Measurements from ENCODE around the gene SDF4. TPM values are rescaled to one million over a fixed set of nuclear protein-coding genes. Genes with fewer than 3 reads are reported as not detected.
A peak's percentile ranks its signal among the peaks of the same experiment; 100 is the strongest.

SDF4 gene
- total and polyA plus RNA-seq, 12 donors, result 95.6 to 184 (median 123) TPM

DNA sequence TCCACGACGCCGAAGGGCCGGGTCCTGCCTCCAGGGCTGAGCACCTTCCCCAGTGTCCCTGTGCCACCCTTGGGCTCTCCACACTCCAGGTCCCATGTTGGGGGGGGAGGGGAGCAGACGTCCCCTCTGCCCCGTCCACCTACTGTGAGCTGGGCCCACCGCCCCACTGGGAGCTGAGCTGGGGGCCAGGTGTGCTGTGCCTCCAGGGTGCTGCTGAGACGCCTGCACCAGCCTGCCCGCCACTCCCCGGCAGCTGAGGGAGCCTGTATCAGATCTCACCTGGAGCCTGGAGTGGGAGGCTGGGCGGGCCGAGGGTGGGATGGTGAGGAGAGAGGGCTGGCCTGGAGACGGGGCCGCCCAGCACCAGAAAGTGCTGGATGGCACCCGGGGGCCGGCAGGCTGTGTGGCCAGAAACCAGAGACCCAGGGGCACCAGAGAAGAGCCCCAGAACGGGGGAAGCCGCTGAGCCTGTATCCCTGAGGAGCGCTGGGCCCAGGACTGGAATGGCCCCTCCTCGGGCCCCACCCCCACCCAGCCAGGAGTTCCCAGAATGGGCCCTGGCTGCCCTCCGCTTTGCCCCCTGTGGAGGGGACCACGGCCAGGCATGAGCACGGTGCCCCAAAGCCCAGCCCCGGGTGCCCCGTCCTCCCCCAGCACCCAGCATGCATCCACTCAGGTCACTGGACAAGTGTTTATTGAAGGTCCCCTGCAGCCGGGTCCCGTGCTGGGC lies 28.8 kb downstream of the SDF4 start:
- Histone ChIP-seq H3K9me3 (no peaks in the 10 kb centered on the region), H3K27ac (no peak overlapping the region), H3K27me3 (peaks cover 13 to 61% (median 41%) of the 10 kb centered on the region in 7 donors), H3K4me1 (peaks cover 0 to 29% (median 23%) of the 10 kb centered on the region in 9 donors), H3K4me3 (no peak overlapping the region), H3K36me3 (no peaks in the 10 kb centered on the region)
- 65 to 73% methylated on average over 26 to 27 of the region's 27 CpGs for WGBS, 2 donors
- DNase-seq (peak in 1 of 2 donors; percentile 7), ATAC-seq (no peak)
- intact Hi-C loops (cut with DNase I), result loop anchor here in 1 of 10 donors (5.0 kb wide), 1 partner anchor 46 kb away; no protein-coding TSS in a partner anchor
- TF ChIP-seq, protein P1, sequence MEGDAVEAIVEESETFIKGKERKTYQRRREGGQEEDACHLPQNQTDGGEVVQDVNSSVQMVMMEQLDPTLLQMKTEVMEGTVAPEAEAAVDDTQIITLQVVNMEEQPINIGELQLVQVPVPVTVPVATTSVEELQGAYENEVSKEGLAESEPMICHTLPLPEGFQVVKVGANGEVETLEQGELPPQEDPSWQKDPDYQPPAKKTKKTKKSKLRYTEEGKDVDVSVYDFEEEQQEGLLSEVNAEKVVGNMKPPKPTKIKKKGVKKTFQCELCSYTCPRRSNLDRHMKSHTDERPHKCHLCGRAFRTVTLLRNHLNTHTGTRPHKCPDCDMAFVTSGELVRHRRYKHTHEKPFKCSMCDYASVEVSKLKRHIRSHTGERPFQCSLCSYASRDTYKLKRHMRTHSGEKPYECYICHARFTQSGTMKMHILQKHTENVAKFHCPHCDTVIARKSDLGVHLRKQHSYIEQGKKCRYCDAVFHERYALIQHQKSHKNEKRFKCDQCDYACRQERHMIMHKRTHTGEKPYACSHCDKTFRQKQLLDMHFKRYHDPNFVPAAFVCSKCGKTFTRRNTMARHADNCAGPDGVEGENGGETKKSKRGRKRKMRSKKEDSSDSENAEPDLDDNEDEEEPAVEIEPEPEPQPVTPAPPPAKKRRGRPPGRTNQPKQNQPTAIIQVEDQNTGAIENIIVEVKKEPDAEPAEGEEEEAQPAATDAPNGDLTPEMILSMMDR (IDR thresholded peaks at IDR 0.05), result no peak

DNA sequence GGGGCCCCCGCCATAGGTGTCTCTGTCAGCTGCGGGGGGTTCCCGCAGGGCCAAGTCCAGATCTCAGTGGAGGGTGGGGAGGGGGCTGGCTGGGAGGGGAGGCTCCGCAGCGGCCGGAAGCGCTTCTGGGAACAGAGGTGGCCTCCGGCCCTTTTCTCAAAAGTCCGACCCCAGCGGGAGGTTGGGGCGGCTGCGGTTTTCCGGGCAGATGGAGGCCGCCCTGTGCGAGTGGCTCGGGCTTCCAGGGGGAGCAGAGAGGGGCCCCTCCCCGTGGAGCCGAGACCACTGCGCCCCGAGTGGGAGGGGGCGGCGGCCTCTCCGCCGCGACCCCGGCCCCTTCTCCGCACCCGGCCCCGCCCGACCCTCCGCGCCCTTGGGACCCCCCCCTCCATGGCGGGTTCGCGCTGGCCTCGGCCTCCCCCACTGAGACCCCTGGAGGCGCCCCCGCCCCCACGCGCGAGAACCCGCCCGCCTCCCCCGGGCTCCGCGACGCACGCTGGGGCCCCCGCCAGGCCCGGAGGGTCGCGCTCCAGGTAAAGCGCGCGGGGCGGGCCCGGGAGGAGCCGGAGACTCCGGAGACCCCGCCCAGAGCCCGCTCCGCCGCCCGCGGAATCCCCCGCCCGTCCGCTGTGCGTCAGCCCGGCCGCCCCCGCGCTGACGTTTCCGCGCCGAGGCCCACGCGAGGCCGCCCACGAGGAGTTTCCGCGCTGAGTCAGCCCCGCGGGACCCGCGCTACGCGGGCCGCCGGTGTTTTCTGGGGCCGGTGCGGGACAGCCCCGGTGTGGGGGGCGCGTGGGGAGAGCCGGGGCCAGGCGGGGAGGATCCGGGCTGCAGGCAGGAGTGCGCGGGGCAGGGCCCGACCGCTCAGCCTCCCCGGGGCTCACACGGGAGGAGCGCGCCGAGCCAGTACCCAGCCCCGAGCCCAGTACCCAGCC lies 30.7 kb downstream of the SDF4 start:
- H3K27me3 ChIP-seq, result peaks cover 0 to 46% (median 22%) of the 10 kb centered on the region in 7 donors
- peaks cover 0 to 17% (median 11%) of the 10 kb centered on the region in 9 donors for H3K4me1 ChIP-seq
- 1 to 3% methylated on average over 57 to 109 of the region's 109 CpGs for WGBS, 2 donors
- no peaks in the 10 kb centered on the region for H3K36me3 ChIP-seq
- ATAC-seq (peak; percentile 21 to 87 (median 66)), DNase-seq (peak; percentile 56 to 70)
- peak overlapping the region; percentile 21 to 57 (median 48) for H3K4me3 ChIP-seq
- TF ChIP-seq, protein P1 (IDR thresholded peaks at IDR 0.05), result no peak
- intact Hi-C loops (cut with DNase I), result loop anchor here in 1 of 10 donors (5.0 kb wide), 1 partner anchor 44 kb away; no protein-coding TSS in a partner anchor
- H3K27ac ChIP-seq, result peak overlapping the region in 6 of 10 donors; percentile 26 to 73 (median 62)
- H3K9me3 ChIP-seq, result no peaks in the 10 kb centered on the region

DNA sequence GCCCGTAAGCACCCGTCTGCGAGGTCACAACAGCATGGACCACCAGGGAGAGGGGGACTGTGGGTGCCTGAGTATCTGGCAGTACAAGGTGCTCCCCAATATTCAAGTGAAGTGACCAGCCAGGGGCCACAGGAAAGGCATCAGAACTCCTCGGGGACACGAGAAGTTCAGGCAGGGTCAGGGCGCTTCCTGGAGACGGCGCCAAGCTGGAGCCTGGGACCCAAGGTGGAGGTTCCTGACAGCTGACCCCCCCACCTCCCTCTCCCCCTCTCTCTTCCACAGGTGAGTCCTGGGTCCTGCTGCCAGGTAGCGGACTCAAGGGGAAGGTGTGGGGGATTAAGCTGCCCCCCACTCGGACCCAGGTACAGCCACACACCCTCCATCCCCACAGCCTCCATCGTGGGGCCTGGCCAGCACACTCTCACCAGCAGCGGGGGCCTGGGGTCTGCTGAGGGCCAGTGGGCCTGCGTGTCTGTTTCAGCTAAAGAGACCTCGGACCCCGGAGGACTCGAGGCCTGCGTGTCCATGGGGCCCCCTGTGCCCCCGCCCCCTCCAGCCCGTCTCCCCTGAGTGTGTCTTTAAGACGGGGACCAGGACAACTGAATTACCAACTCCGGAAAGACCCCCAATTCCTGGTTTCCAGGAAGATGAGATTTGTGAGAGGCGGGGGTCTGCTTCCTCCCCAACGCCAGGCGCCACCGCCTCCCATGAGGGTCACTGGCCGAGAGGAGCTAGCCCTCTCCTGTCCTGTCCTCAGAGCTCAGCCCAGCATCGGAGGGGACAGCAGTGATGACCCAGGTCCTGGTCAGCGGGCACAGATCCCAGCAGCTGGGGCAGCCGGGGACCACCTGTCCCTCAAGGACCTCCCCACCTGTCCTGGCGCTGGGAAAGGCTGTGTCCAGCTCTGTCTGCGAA lies 31.6 kb downstream of the SDF4 start:
- Histone ChIP-seq H3K9me3 (peaks cover 0 to 5% (median 0%) of the 10 kb centered on the region in 11 donors), H3K4me3 (peak overlapping the region in 9 of 10 donors; percentile 34 to 57 (median 48)), H3K27ac (peak overlapping the region in 4 of 10 donors; percentile 43 to 73 (median 62)), H3K36me3 (no peaks in the 10 kb centered on the region), H3K27me3 (peaks cover 0 to 36% (median 14%) of the 10 kb centered on the region in 7 donors), H3K4me1 (peaks cover 0 to 11% (median 7%) of the 10 kb centered on the region in 9 donors)
- intact Hi-C loops (cut with DNase I), result loop anchor here in 1 of 10 donors (5.0 kb wide), 1 partner anchor 43 kb away; no protein-coding TSS in a partner anchor
- DNase-seq (peak in 1 of 2 donors; percentile 7), ATAC-seq (peak in 1 of 8 donors; percentile 7)
- TF ChIP-seq, protein P1 (IDR thresholded peaks at IDR 0.05), result no peak
- WGBS, 2 donors, result 71 to 76% methylated on average over 30 to 31 of the region's 31 CpGs
